ENCODE measurements around the gene EGFR.

EGFR gene

GRCh38 chr7:55190511-55191160 is 171.8 kb downstream of the EGFR start:
- TF ChIP-seq CTCF (IDR thresholded peaks at IDR 0.05; ENCODE audit: borderline replicate concordance, control extremely low read depth, extremely low read depth, insufficient read depth, missing control alignments): no peak
- no peak for DNase-seq (ENCODE audit: low spot score)
- in situ Hi-C loops (cut with MboI; ENCODE audit: low sequenced_read_pairs, unreplicated experiment): no loop called here

- no peak for TF ChIP-seq CTCF (IDR thresholded peaks at IDR 0.05; ENCODE audit: borderline replicate concordance, control extremely low read depth, extremely low read depth, insufficient read depth, missing control alignments)
- no peak for DNase-seq (ENCODE audit: low spot score)
- in situ Hi-C loops (cut with MboI; ENCODE audit: low sequenced_read_pairs, unreplicated experiment): no loop called here
Measured at GRCh38 chr7:55191161-55191925, 172.5 kb downstream of the EGFR start.

- TF ChIP-seq CTCF (IDR thresholded peaks at IDR 0.05; ENCODE audit: borderline replicate concordance, control extremely low read depth, extremely low read depth, insufficient read depth, missing control alignments): no peak
- DNase-seq (ENCODE audit: low spot score): no peak
- in situ Hi-C loops (cut with MboI; ENCODE audit: low sequenced_read_pairs, unreplicated experiment): no loop called here
Measured at GRCh38 chr7:55191926-55192692, 173.3 kb downstream of the EGFR start.

GRCh38 chr7:55192723-55193122 is 173.9 kb downstream of the EGFR start:
- TF ChIP-seq CTCF (IDR thresholded peaks at IDR 0.05; ENCODE audit: borderline replicate concordance, control extremely low read depth, extremely low read depth, insufficient read depth, missing control alignments): no peak
- no peak for DNase-seq (ENCODE audit: low spot score)
- in situ Hi-C loops (cut with MboI; ENCODE audit: low sequenced_read_pairs, unreplicated experiment): no loop called here

GRCh38 chr7:55193245-55193644 is 174.4 kb downstream of the EGFR start:
- in situ Hi-C loops (cut with MboI; ENCODE audit: low sequenced_read_pairs, unreplicated experiment): no loop called here
- DNase-seq (ENCODE audit: low spot score): no peak
- TF ChIP-seq CTCF (IDR thresholded peaks at IDR 0.05; ENCODE audit: borderline replicate concordance, control extremely low read depth, extremely low read depth, insufficient read depth, missing control alignments): no peak

- in situ Hi-C loops (cut with MboI; ENCODE audit: low sequenced_read_pairs, unreplicated experiment): no loop called here
- DNase-seq (ENCODE audit: low spot score): no peak
- TF ChIP-seq CTCF (IDR thresholded peaks at IDR 0.05; ENCODE audit: borderline replicate concordance, control extremely low read depth, extremely low read depth, insufficient read depth, missing control alignments): no peak
Measured at GRCh38 chr7:55194522-55194921, 175.7 kb downstream of the EGFR start.

Data from GM13976 (cell line).